H1 (cell line): Measurements from ENCODE around the gene NUBP2.

Source experiments
- CTCF ChIP-seq, 3 experiments: IDR thresholded peaks; 1 replicate in 2 of 3; 2 replicates in 1 of 3; pipeline versions ENCODE4 v1.5.1 to v1.6.1; 2011; ENCODE audit warnings: low read length in 3 of 3, mild to moderate bottlenecking in 3 of 3, inconsistent platforms in 2 of 3, low read depth in 1 of 3, moderate library complexity in 1 of 3; ENCODE audit not compliant: insufficient read depth in 1 of 3; ENCODE audit errors: control extremely low read depth in 1 of 3
- EZH2 ChIP-seq: fragments of 200-600 bp; sonication (generic); IDR thresholded peaks from 2 replicates; pipeline ENCODE4 v1.7.1; 2012; ENCODE audit warnings: low read depth, mild to moderate bottlenecking, moderate library complexity, low read length, inconsistent platforms; ENCODE audit not compliant: severe bottlenecking
- HDAC6 ChIP-seq: IDR thresholded peaks from one replicate; pipeline ENCODE4 v1.7.1; 2012; ENCODE audit warnings: low read depth, mild to moderate bottlenecking, inconsistent platforms, low read length, moderate library complexity
- KDM1A ChIP-seq: fragments of 200-600, 300-600 bp; sonication (generic); IDR thresholded peaks from 2 replicates; pipeline ENCODE4 v1.7.1; 2016; ENCODE audit warnings: mild to moderate bottlenecking, low read length, borderline replicate concordance
- POLR2A ChIP-seq, 2 experiments: IDR thresholded peaks; 1 replicate in 1 of 2; 2 replicates in 1 of 2; pipeline ENCODE4 v1.6.1; 2011; ENCODE audit warnings: low read depth in 2 of 2, low read length in 2 of 2, mild to moderate bottlenecking in 2 of 2; ENCODE audit errors: control extremely low read depth in 1 of 2
- SIN3A ChIP-seq, 2 experiments: IDR thresholded peaks in 1 of 2; conservative IDR thresholded peaks in 1 of 2; 2 replicates each; pipeline ENCODE4 v1.6.1; 2011 to 2012; ENCODE audit warnings: low read length in 2 of 2, improper control_type of control experiment in 1 of 2, low read depth in 1 of 2, mild to moderate bottlenecking in 1 of 2
- SIRT6 ChIP-seq: IDR thresholded peaks from one replicate; pipeline ENCODE4 v1.7.1; 2012; ENCODE audit warnings: low read length, inconsistent platforms
- SUZ12 ChIP-seq: fragments of 200-600 bp; sonication (generic); IDR thresholded peaks from 2 replicates; pipeline ENCODE4 v1.6.1; 2012; ENCODE audit warnings: mild to moderate bottlenecking, inconsistent platforms, low read length, moderate library complexity, mixed read lengths

- TF ChIP-seq EZH2 (no peak), KDM1A (no peak), SUZ12 (no peak), CTCF (IDR thresholded peaks at IDR 0.05; ENCODE audit: control extremely low read depth in 1 of 3, insufficient read depth in 1 of 3, low read depth in 1 of 3, low read length in 3 of 3) (no peak), SIRT6 (no peak), HDAC6 (no peak), SIN3A (conservative IDR thresholded peaks at IDR 0.05 in 1 of 2, IDR thresholded peaks at IDR 0.05 in 1 of 2; ENCODE audit: low read depth in 1 of 2, low read length in 2 of 2) (no peak), POLR2A (IDR thresholded peaks at IDR 0.05; ENCODE audit: control extremely low read depth in 1 of 2, low read depth in 2 of 2, low read length in 2 of 2) (no peak)
Measured at GRCh38 chr16:1794221-1794871, 11.6 kb downstream of the NUBP2 start.
